Mammary epithelial cell (primary cell): Measurements from ENCODE around the gene BCL2A1.

Source experiments
- EZH2 ChIP-seq: IDR thresholded peaks from 2 replicates; pipeline ENCODE4 v1.6.1; 2012; ENCODE audit warnings: low read length, inconsistent platforms, borderline replicate concordance
- TF ChIP-seq, protein P1 (sequence below), 2 donors: IDR thresholded peaks in 1 of 2; conservative IDR thresholded peaks in 1 of 2; 2 replicates each; pipeline ENCODE4 v1.5.1; 2011 to 2012; ENCODE audit warnings: inconsistent platforms in 2 of 2, low read length in 2 of 2, mild to moderate bottlenecking in 2 of 2, control low read depth in 1 of 2, low read depth in 1 of 2; ENCODE audit not compliant: insufficient read depth in 1 of 2; ENCODE audit errors: extremely low read depth in 1 of 2

DNA sequence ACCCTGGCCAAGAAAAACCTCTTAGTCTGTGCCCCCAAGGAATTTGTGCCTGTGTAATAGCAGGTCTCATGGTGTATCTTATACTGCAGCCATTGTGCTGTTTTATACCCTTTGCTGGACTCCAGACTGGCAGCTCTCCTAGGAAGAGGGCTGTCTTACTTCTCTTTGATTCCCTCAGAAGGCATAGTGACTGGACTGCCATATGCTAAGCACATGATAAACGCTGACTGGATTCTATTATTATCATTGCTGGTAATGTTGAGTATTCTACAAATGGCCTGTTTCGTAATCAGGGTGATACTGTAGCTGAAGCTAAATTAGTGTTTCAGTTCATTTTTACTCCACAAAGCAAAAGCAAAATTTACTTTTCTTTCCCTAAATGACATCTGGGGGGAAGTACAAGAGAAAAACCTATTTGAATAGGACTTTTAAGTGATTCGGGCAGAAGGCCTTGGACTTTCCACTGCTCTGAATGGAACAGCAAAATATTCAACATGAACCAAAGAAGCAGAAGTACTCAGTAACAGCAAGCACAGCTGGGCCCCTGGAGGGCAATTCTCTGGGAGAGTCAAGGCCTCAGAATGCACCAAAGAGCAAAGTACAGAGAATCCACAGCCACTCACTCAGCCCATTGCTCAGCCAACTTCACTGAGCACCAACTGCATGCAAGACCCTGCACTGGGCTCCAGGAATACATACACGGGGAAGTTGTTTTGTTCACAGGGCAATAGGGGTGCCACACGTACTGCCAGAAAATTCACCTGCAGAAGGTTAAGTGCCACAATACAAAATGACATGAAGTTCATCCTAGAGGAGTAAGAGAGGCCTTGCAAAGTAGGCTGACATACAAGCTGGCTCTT lies 7.9 kb upstream of the BCL2A1 start:
- TF ChIP-seq, protein P1, sequence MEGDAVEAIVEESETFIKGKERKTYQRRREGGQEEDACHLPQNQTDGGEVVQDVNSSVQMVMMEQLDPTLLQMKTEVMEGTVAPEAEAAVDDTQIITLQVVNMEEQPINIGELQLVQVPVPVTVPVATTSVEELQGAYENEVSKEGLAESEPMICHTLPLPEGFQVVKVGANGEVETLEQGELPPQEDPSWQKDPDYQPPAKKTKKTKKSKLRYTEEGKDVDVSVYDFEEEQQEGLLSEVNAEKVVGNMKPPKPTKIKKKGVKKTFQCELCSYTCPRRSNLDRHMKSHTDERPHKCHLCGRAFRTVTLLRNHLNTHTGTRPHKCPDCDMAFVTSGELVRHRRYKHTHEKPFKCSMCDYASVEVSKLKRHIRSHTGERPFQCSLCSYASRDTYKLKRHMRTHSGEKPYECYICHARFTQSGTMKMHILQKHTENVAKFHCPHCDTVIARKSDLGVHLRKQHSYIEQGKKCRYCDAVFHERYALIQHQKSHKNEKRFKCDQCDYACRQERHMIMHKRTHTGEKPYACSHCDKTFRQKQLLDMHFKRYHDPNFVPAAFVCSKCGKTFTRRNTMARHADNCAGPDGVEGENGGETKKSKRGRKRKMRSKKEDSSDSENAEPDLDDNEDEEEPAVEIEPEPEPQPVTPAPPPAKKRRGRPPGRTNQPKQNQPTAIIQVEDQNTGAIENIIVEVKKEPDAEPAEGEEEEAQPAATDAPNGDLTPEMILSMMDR (conservative IDR thresholded peaks at IDR 0.05 in 1 of 2, IDR thresholded peaks at IDR 0.05 in 1 of 2; ENCODE audit: extremely low read depth in 1 of 2, insufficient read depth in 1 of 2, low read depth in 1 of 2, low read length in 2 of 2): no peak
- TF ChIP-seq EZH2: no peak
